ENCODE measurements around the gene PTPN12. TPM values are rescaled to one million over a fixed set of nuclear protein-coding genes. Genes with fewer than 3 reads are reported as not detected.
A peak's percentile ranks its signal among the peaks of the same experiment; 100 is the strongest.
"Not testable (repeated sequence)": the region's sequence is repeated elsewhere in the genome, so short reads cannot be mapped to it uniquely, and the experiment has no call there.

The PTPN12 gene
- total and polyA plus RNA-seq, 12 donors: 29.5 to 72.0 (median 54.1) TPM

GRCh38 chr7:77651575-77652162 lies 114.6 kb downstream of the PTPN12 start:
- WGBS, 4 donors: 31 to 38% (median 34%) methylated on average over 3 of the region's 3 CpGs
- intact Hi-C loops (cut with DNase I): no loop called here
- peak in 3 of 7 donors; percentile 31 to 46 (median 32) for DNase-seq

DNA sequence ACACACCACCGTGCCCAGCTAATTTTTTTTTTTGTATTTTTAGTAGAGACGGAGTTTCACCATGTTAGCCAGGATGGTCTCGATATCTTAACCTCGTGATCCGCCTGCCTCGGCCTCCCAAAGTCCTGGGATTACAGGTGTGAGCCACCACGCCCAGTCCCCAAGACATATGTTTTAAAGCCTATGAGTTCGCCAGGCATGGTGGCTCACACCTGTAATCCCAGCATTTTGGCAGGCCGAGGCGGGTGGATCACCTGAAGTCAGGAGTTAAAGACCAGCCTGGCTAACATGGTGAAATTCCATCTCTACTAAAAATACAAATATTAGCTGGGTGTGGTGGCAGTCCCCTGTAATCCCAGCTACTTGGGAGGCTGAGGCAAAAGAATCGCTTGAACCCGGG lies 115.7 kb downstream of the PTPN12 start:
- Histone ChIP-seq H3K36me3 (replicated peaks in 1 of 2) (peaks cover 0 to 25% of the 10 kb centered on the region in 2 donors), H3K4me1 (replicated peaks in 1 of 2) (peaks cover 0 to 12% of the 10 kb centered on the region in 2 donors)
- H3K27ac ChIP-seq; H3K27me3 ChIP-seq; H3K9me3 ChIP-seq (replicated peaks in 1 of 3); H3K4me3 ChIP-seq; intact Hi-C loops (cut with DNase I): not testable (repeated sequence)
- 95 to 97% (median 96%) methylated on average over 7 to 12 of the region's 12 CpGs for WGBS, 4 donors
- peak in 1 of 7 donors; percentile 42 for DNase-seq

More at GRCh38 chr7:77651575-77652162, 114.6 kb downstream of the PTPN12 start:
- Histone ChIP-seq H3K36me3 (replicated peaks in 1 of 2) (peaks cover 0 to 27% of the 10 kb centered on the region in 2 donors), H3K4me3 (no peak overlapping the region), H3K4me1 (replicated peaks in 1 of 2) (peaks cover 0 to 9% of the 10 kb centered on the region in 2 donors), H3K27ac (no peak overlapping the region), H3K9me3 (replicated peaks in 1 of 3) (no peaks in the 10 kb centered on the region), H3K27me3 (no peaks in the 10 kb centered on the region)
- TF ChIP-seq, protein P1, sequence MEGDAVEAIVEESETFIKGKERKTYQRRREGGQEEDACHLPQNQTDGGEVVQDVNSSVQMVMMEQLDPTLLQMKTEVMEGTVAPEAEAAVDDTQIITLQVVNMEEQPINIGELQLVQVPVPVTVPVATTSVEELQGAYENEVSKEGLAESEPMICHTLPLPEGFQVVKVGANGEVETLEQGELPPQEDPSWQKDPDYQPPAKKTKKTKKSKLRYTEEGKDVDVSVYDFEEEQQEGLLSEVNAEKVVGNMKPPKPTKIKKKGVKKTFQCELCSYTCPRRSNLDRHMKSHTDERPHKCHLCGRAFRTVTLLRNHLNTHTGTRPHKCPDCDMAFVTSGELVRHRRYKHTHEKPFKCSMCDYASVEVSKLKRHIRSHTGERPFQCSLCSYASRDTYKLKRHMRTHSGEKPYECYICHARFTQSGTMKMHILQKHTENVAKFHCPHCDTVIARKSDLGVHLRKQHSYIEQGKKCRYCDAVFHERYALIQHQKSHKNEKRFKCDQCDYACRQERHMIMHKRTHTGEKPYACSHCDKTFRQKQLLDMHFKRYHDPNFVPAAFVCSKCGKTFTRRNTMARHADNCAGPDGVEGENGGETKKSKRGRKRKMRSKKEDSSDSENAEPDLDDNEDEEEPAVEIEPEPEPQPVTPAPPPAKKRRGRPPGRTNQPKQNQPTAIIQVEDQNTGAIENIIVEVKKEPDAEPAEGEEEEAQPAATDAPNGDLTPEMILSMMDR (IDR thresholded peaks at IDR 0.05): peak; percentile 53 to 76 (median 58)
- TF ChIP-seq POLR2A (IDR thresholded peaks at IDR 0.05): no peak

DNA sequence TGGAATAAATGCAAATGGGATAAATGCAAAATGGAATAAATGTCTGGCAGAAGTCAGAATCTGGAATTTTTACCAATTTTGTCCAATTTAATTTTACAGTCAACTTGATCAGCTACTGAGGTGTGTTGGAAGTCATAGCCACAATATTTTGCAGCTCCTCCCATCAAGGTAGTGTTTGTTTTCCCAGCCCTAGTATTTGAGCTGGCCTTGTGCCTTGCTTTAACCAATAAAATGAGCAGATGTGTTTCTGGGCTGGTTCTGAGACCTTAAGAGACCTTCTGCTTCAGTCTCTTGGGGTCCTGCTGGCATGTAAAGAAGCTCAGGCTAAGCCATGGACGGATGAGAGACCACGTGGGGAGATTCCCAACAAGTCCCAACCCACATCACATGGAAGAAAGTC lies 116.5 kb downstream of the PTPN12 start:
- WGBS, 4 donors: 70 to 88% (median 79%) methylated on average over 2 of the region's 2 CpGs
- Histone ChIP-seq H3K4me1 (replicated peaks in 1 of 2) (peaks cover 0 to 12% of the 10 kb centered on the region in 2 donors), H3K36me3 (replicated peaks in 1 of 2) (peaks cover 0 to 24% of the 10 kb centered on the region in 2 donors), H3K4me3 (no peak overlapping the region), H3K27me3 (no peaks in the 10 kb centered on the region), H3K27ac (no peak overlapping the region), H3K9me3 (replicated peaks in 1 of 3) (no peaks in the 10 kb centered on the region)
- TF ChIP-seq, protein P1 (IDR thresholded peaks at IDR 0.05): no peak
- TF ChIP-seq POLR2A (IDR thresholded peaks at IDR 0.05): no peak
- DNase-seq: peak in 1 of 7 donors; percentile 21
- intact Hi-C loops (cut with DNase I): no loop called here

- peak in 1 of 7 donors; percentile 17 for DNase-seq
- intact Hi-C loops (cut with DNase I): loop anchor here (5.0 kb wide), 1 partner anchor 102 kb away; no protein-coding TSS in a partner anchor
- 75 to 100% (median 100%) methylated on average over 1 of the region's 1 CpG for WGBS, 4 donors
- Histone ChIP-seq H3K36me3 (replicated peaks in 1 of 2) (peaks cover 0 to 24% of the 10 kb centered on the region in 2 donors), H3K4me3 (no peak overlapping the region), H3K27ac (no peak overlapping the region), H3K27me3 (no peaks in the 10 kb centered on the region), H3K4me1 (replicated peaks in 1 of 2) (peaks cover 0 to 6% of the 10 kb centered on the region in 2 donors), H3K9me3 (replicated peaks in 1 of 3) (no peaks in the 10 kb centered on the region)
- TF ChIP-seq, protein P1 (IDR thresholded peaks at IDR 0.05): no peak
- TF ChIP-seq POLR2A (IDR thresholded peaks at IDR 0.05): no peak
Observed at GRCh38 chr7:77655356-77655755, 118.3 kb downstream of the PTPN12 start.
